Spleen (tissue), 7 donors: ENCODE results near the gene GNAI2.

Source experiments
- POLR2AphosphoS5 ChIP-seq, 3 donors: sonication (generic); formaldehyde crosslinking; IDR thresholded peaks; one replicate each; pipeline ENCODE4 v1.5.1; 2017; ENCODE audit warnings: antibody characterized with exemption in 3 of 3
- TF ChIP-seq, protein P1 (sequence below), 11 experiments: fragments of 200-600 bp in 7 of 11; fragments of 450-650 bp in 4 of 11; sonication (generic) in 4 of 11; IDR thresholded peaks in 8 of 11; conservative IDR thresholded peaks in 3 of 11; 1 replicate in 7 of 11; 2 replicates in 4 of 11; pipeline versions ENCODE4 v1.4.0 to v1.8.0; 2016 to 2021; ENCODE audit warnings: antibody characterized with exemption in 11 of 11, inconsistent platforms in 4 of 11, mild to moderate bottlenecking in 1 of 11
- donor health status: DM: no; HTN: no; CAD: no; lungs with moderate emphysema.
- donor health status: DM: no; HTN: no; CAD: no.
- donor health status: DM: no; HTN: no; CAD: no.

DNA sequence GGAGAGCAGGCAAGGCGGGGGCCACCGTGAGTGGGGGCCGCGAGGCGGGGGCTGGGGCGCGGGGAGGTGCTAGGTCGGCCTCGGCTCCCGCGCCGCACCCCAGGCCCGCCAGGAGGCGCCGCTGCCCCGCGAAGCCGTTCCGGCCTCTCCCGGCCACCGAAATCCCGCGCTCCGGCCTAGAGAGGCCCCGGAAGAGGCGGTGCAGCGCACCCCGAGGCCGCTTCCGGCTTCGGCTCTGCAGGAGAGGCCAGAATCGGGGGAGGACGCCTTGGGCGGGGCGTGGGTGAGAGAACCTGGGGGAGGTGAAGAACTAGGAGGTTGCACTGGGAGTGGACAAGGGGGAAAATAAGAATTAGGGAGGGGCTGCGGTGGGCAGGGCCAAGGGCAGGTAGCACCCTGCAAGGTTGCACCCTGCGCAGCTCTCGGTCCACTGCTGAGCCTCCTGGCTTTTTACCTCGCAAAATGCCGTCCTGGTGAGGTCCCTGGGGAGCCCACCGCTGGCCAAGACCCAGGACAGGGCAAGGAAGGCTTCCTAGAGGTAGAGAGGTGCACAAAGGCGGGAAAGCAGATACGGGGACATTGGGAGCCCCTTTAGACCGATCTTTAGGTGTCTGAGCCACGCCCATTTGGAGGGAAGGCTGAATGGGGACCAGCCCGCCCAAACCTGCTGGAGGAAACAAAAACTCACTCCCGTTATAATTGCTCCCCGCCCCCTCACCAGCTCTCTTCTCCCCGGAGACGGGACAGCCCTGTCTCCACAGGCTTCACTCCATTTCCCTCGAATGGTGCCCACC lies 8.4 kb upstream of the GNAI2 start:
- TF ChIP-seq, protein P1, sequence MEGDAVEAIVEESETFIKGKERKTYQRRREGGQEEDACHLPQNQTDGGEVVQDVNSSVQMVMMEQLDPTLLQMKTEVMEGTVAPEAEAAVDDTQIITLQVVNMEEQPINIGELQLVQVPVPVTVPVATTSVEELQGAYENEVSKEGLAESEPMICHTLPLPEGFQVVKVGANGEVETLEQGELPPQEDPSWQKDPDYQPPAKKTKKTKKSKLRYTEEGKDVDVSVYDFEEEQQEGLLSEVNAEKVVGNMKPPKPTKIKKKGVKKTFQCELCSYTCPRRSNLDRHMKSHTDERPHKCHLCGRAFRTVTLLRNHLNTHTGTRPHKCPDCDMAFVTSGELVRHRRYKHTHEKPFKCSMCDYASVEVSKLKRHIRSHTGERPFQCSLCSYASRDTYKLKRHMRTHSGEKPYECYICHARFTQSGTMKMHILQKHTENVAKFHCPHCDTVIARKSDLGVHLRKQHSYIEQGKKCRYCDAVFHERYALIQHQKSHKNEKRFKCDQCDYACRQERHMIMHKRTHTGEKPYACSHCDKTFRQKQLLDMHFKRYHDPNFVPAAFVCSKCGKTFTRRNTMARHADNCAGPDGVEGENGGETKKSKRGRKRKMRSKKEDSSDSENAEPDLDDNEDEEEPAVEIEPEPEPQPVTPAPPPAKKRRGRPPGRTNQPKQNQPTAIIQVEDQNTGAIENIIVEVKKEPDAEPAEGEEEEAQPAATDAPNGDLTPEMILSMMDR (IDR thresholded peaks at IDR 0.05 in 8 of 11, conservative IDR thresholded peaks at IDR 0.05 in 3 of 11), result peak; percentile 66 to 98 (median 94)
- peak; percentile 88 to 93 (median 90) for TF ChIP-seq POLR2AphosphoS5 (IDR thresholded peaks at IDR 0.05)
